Ovary (tissue), 3 donors: ENCODE measurements around the gene CARD18.

Experiments
- CTCF ChIP-seq, 3 donors: fragments of 450-650 bp in 2 of 3; fragments of 200-600 bp in 1 of 3; IDR thresholded peaks; one replicate each; pipeline versions ENCODE4 v1.5.1 to v1.8.0; 2016 to 2022; ENCODE audit warnings: antibody characterized with exemption in 3 of 3, mild to moderate bottlenecking in 1 of 3
- EP300 ChIP-seq: sonication (generic); formaldehyde crosslinking; IDR thresholded peaks from one replicate; pipeline ENCODE4 v1.6.1; 2017; ENCODE audit warnings: antibody characterized with exemption
- POLR2A ChIP-seq: fragments of 450-650 bp; IDR thresholded peaks from one replicate; pipeline ENCODE4 v1.6.1; 2017; ENCODE audit warnings: antibody characterized with exemption, mild to moderate bottlenecking, moderate library complexity
- donor health status: DM: no; HTN: no; CAD: no.

DNA sequence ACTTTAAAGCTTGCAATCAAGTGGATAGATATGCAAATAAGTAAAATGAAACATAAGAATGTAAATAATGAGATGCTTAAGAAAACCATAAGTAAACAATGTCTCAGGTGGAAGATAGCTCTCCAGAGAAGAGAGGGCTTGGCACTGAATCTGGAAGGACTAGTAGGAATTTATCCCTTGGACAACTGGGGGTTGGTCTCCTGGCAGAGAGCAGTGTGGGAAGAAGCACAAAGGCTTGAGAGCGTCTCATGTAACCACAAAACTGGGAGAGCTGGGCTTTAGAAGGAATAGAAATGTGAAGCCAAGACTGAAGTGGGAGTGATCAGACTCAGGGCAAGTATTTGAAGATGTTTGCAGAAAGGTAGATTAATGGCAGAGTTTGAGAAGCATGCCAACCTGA lies 31.3 kb downstream of the CARD18 start:
- TF ChIP-seq CTCF (IDR thresholded peaks at IDR 0.05) (no peak), POLR2A (no peak), EP300 (no peak)
